K562 (cell line): Measurements from ENCODE around the gene TRAPPC8. TPM values are rescaled to one million over a fixed set of nuclear protein-coding genes. Genes with fewer than 3 reads are reported as not detected.
"Not testable (repeated sequence)": the region's sequence is repeated elsewhere in the genome, so short reads cannot be mapped to it uniquely, and the experiment has no call there.

Source experiments
- ATAC-seq: fragments of 200-7000 bp; cut with Tn5 transposase; 3 replicates; pipeline ENCODE4 v1.9.1; 2020; ENCODE audit warnings: moderate library complexity
- BruUV-seq: library from RNA; stranded (reverse); fragments of 400-500 nt; replicated peaks from 2 replicates; lab custom pipeline; 2021; lab: Mats Ljungman, UMichigan
- CTCF ChIA-PET: fragments of 300-600 bp; formaldehyde crosslinking; extraction: SDS; loops from one replicate; lab custom pipeline; 2021; ENCODE audit warnings: low intra/inter-chr PET ratio; lab: Yijun Ruan, JAX
- POLR2A ChIA-PET: fragments of 300-600, 350-650 bp; sonication (Branson Sonifier 250); formaldehyde crosslinking; extraction: SDS; loops from one replicate; lab custom pipeline; 2021; ENCODE audit warnings: antibody characterized with exemption, inconsistent platforms; lab: Yijun Ruan, JAX
- DNase-seq, 4 experiments: peaks; one replicate each; pipeline versions ENCODE4 v3.0.0 to v3.0.0-alpha.2; 2011 to 2018; ENCODE audit warnings: low spot score in 3 of 4, mixed read lengths in 3 of 4; ENCODE audit errors: extremely low read depth in 1 of 4
- FAIRE-seq: peaks from 2 replicates; lab custom pipeline; 2011; peaks lifted over from hg19 to GRCh38; lab: Jason Lieb, UNC
- H2AFZ ChIP-seq: 2 replicates; pipeline ENCODE4 v1.6.0; 2011; ENCODE audit warnings: low read depth, low read length, control low read depth, inconsistent platforms
- H3K27ac ChIP-seq: fragments of 200-600 bp; 3 replicates; pipeline ENCODE4 v1.8.0; 2011; ENCODE audit warnings: low read depth, mild to moderate bottlenecking, control low read depth, inconsistent platforms, low read length, moderate library complexity, mixed read lengths; ENCODE audit errors: extremely low read depth
- H3K27me3 ChIP-seq, 2 experiments: fragments of 300-600 bp in 1 of 2; 2 replicates in 1 of 2; 3 replicates in 1 of 2; pipeline versions ENCODE4 v1.6.0 to v1.8.0; 2011; ENCODE audit warnings: inconsistent platforms in 2 of 2, low read length in 2 of 2, mild to moderate bottlenecking in 1 of 2, mixed read lengths in 1 of 2, moderate library complexity in 1 of 2; ENCODE audit not compliant: control insufficient read depth in 2 of 2, insufficient read depth in 2 of 2
- H3K36me3 ChIP-seq: fragments of 300-600 bp; 3 replicates; pipeline ENCODE4 v1.8.0; 2011; ENCODE audit warnings: mild to moderate bottlenecking, low read length, inconsistent platforms; ENCODE audit not compliant: control insufficient read depth, insufficient read depth
- H3K4me1 ChIP-seq, 2 experiments: fragments of 200-600 bp in 1 of 2; replicated peaks in 1 of 2; 2 replicates in 1 of 2; 3 replicates in 1 of 2; pipeline versions ENCODE4 v1.5.1 to v1.8.0; 2011; ENCODE audit warnings: inconsistent platforms in 2 of 2, low read length in 2 of 2, mild to moderate bottlenecking in 1 of 2, mixed read lengths in 1 of 2, moderate library complexity in 1 of 2; ENCODE audit not compliant: control insufficient read depth in 2 of 2, insufficient read depth in 2 of 2
- H3K4me2 ChIP-seq: 2 replicates; pipeline ENCODE4 v1.6.1; 2011; ENCODE audit warnings: low read length, control low read depth, inconsistent platforms, mixed read lengths; ENCODE audit not compliant: insufficient read depth
- H3K4me3 ChIP-seq: fragments of 200-600 bp; sonication (generic), shearing (Covaris generic); 2 replicates; pipeline ENCODE4 v1.5.1; 2016; ENCODE audit warnings: control low read depth, inconsistent platforms
- H3K79me2 ChIP-seq: fragments of 200-600 bp; 3 replicates; pipeline ENCODE4 v1.8.0; 2011; ENCODE audit warnings: low read length, inconsistent platforms; ENCODE audit not compliant: control insufficient read depth, insufficient read depth
- H3K9ac ChIP-seq, 2 experiments: 2 replicates each; pipeline versions ENCODE4 v1.6.0 to v1.6.1; 2011; ENCODE audit warnings: low read depth in 2 of 2, low read length in 2 of 2, control low read depth in 1 of 2, inconsistent platforms in 1 of 2, mild to moderate bottlenecking in 1 of 2, mixed read lengths in 1 of 2; ENCODE audit not compliant: insufficient read depth in 1 of 2
- H3K9me1 ChIP-seq: one replicate; pipeline ENCODE4 v1.6.0; 2011; ENCODE audit warnings: inconsistent platforms, mild to moderate bottlenecking, low read length, moderate library complexity; ENCODE audit not compliant: control insufficient read depth, insufficient read depth
- H3K9me3 ChIP-seq: replicated peaks from 2 replicates; pipeline ENCODE4 v1.5.1; 2011; ENCODE audit warnings: low read depth, low read length, inconsistent platforms; ENCODE audit not compliant: control insufficient read depth, insufficient read depth
- H4K20me1 ChIP-seq: replicated peaks from 2 replicates; pipeline ENCODE4 v1.6.1; 2011; ENCODE audit warnings: low read length, inconsistent platforms, mixed read lengths; ENCODE audit not compliant: control insufficient read depth, insufficient read depth
- CREB1 ChIP-seq, 2 experiments: sonication (generic) in 1 of 2; formaldehyde crosslinking in 1 of 2; IDR thresholded peaks; 2 replicates each; pipeline versions ENCODE4 v1.6.1 to v1.8.0; 2012 to 2022; ENCODE audit warnings: inconsistent platforms in 1 of 2, mild to moderate bottlenecking in 1 of 2, missing genetic modification reagents in 1 of 2, moderate library complexity in 1 of 2
- DDX20 ChIP-seq: fragments of 450-650 bp; IDR thresholded peaks from 2 replicates; pipeline ENCODE4 v1.6.1; 2016; ENCODE audit warnings: missing genetic modification characterization, low read depth, mild to moderate bottlenecking, missing compliant biosample characterization, moderate library complexity
- DMBX1 ChIP-seq: fragments of 250-450 bp; sonication (Bioruptor Pico); IDR thresholded peaks from 2 replicates; pipeline ENCODE4 v1.8.0; 2022; ENCODE audit warnings: inconsistent platforms, mild to moderate bottlenecking, moderate library complexity, borderline replicate concordance
- EP300 ChIP-seq: IDR thresholded peaks from 2 replicates; pipeline ENCODE4 v1.6.1; 2012; ENCODE audit warnings: low read length, improper control_type of control experiment
- PTRF ChIP-seq: fragments of 450-650 bp; IDR thresholded peaks from 2 replicates; pipeline ENCODE4 v1.6.1; 2016; ENCODE audit warnings: mild to moderate bottlenecking, missing genetic modification characterization, missing compliant biosample characterization
- PTTG1 ChIP-seq: fragments of 450-650 bp; IDR thresholded peaks from 2 replicates; pipeline ENCODE4 v1.6.1; 2016; ENCODE audit warnings: low read depth, mild to moderate bottlenecking, missing genetic modification characterization, missing compliant biosample characterization
- SOX6 ChIP-seq: fragments of 450-650 bp; IDR thresholded peaks from 2 replicates; pipeline ENCODE4 v1.6.1; 2014; ENCODE audit warnings: mild to moderate bottlenecking
- WGBS: fragments of 100-300 bp; shearing (Covaris generic); methylation state at CpG from one replicate; pipeline ENCODE4 v1.1.6; 2016; ENCODE audit warnings: low coverage, mixed read lengths; ENCODE audit not compliant: insufficient coverage; ENCODE audit errors: missing lambda C conversion rate; 5-methylcytosine and 5-hydroxymethylcytosine counted together
- in situ Hi-C: fragments of 300-500 bp; cut with MboI; formaldehyde crosslinking; loops from 4 replicates; pipeline ENCODE4 v1.15.0; 2018; ENCODE audit warnings: inconsistent platforms, mixed read lengths
- intact Hi-C: fragments of 100-400 bp; cut with micrococcal nuclease; formaldehyde crosslinking; loops from 2 replicates; pipeline ENCODE4 v1.14.2; 2022
- polyA plus RNA-seq, 8 experiments: library from polyadenylated mRNA; depleted of rRNA in 4 of 8; stranded (reverse) in 5 of 8; unstranded in 3 of 8; fragments of >200 nt; fragmentation: Nextera tagmentation in 2 of 8; fragmentation: Illumina TruSeq in 1 of 8; extraction: Ambion mirVana in 2 of 8; extraction: Trizol in 1 of 8; gene quantifications; 2 replicates each; pipeline versions ENCODE4 v1.2.1 to v1.2.3, GENCODE V29; 2011 to 2014; ENCODE audit warnings: inconsistent platforms in 1 of 8, missing spikeins in 1 of 8
- total RNA-seq, 7 experiments: library from RNA; depleted of rRNA in 6 of 7; stranded (reverse); fragments of >200 nt in 6 of 7; fragmentation: Illumina TruSeq in 2 of 7; extraction: Trizol in 2 of 7; gene quantifications; 2 replicates each; pipeline versions ENCODE4 v1.2.1 to v1.2.3, GENCODE V29; 2011 to 2021; ENCODE audit warnings: low replicate concordance in 1 of 7
- TF ChIP-seq, protein P1 (sequence below): fragments of 450-650 bp; IDR thresholded peaks from 2 replicates; pipeline ENCODE4 v1.6.1; 2016; ENCODE audit warnings: missing biosample characterization, missing genetic modification characterization

TRAPPC8 gene
- total and polyA plus RNA-seq, 9 of the 15 experiments (the other 6 are each of a cell fraction or from before 2014, with no cell fraction given): 20.1 to 111 (median 35.6) TPM

GRCh38 chr18:31814132-31814531, 128.8 kb downstream of the TRAPPC8 start:
- Histone ChIP-seq H2AFZ (no peak overlapping the region), H3K27ac (no peak overlapping the region), H3K9ac (no peak overlapping the region), H3K79me2 (no peaks in the 10 kb centered on the region), H3K4me1 (no peaks in the 10 kb centered on the region; a peak in 1 of 5 replicates), H3K9me3 (no peaks in the 10 kb centered on the region; the same call in 1 of the 2 replicates), H4K20me1 (no peaks in the 10 kb centered on the region), H3K36me3 (no peaks in the 10 kb centered on the region), H3K4me3 (no peak overlapping the region), H3K4me2 (no peak overlapping the region), H3K27me3 (no peaks in the 10 kb centered on the region), H3K9me1 (no peaks in the 10 kb centered on the region)
- no peak for TF ChIP-seq CREB1 (IDR thresholded peaks at IDR 0.05)
- no peak for TF ChIP-seq CREB1 (CRISPR knock-in tag; IDR thresholded peaks at IDR 0.05)
- peak; percentile 44; the same call in 1 of the 2 replicates for TF ChIP-seq EP300
- TF ChIP-seq SOX6: peak; percentile 55; the same call in 1 of the 2 replicates
- FAIRE-seq: no peak
- ChIA-PET CTCF (no interaction called here), POLR2A (no interaction called here)
- intact Hi-C loops (no loop called here), in situ Hi-C loops (no loop called here)
- WGBS: 1% methylated on average over 3 of the region's 3 CpGs
- BruUV-seq: no TSS peak
- no peak for DNase-seq
- no peak for ATAC-seq

- H2AFZ ChIP-seq, H3K36me3 ChIP-seq, BruUV-seq, POLR2A ChIA-PET, CTCF ChIA-PET, DNase-seq, intact Hi-C loops, H3K9me3 ChIP-seq, H3K27ac ChIP-seq, H4K20me1 ChIP-seq, H3K4me1 ChIP-seq, H3K79me2 ChIP-seq, H3K4me2 ChIP-seq, in situ Hi-C loops, H3K27me3 ChIP-seq, H3K9me1 ChIP-seq, H3K4me3 ChIP-seq, H3K9ac ChIP-seq, ATAC-seq, FAIRE-seq: not testable (repeated sequence)
- 22% methylated on average over 7 of the region's 7 CpGs for whole genome bisulfite sequencing
- peak; percentile 87 for TF ChIP-seq PTTG1 (tag)
- TF ChIP-seq, protein P1, sequence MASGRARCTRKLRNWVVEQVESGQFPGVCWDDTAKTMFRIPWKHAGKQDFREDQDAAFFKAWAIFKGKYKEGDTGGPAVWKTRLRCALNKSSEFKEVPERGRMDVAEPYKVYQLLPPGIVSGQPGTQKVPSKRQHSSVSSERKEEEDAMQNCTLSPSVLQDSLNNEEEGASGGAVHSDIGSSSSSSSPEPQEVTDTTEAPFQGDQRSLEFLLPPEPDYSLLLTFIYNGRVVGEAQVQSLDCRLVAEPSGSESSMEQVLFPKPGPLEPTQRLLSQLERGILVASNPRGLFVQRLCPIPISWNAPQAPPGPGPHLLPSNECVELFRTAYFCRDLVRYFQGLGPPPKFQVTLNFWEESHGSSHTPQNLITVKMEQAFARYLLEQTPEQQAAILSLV (tag): peak; percentile 50; the same call in 1 of the 2 replicates
- TF ChIP-seq DDX20: peak; percentile 58; the same call in 1 of the 2 replicates
- 0 out of 2 replicates have a peak, but pooled peaks have one; percentile 51 for TF ChIP-seq PTRF (tag)
- TF ChIP-seq DMBX1 (CRISPR knock-in tag): peak; percentile 80
Measured at GRCh38 chr18:31810336-31811130, 132.4 kb downstream of the TRAPPC8 start.
